ENCODE results near the gene STK10.

- TF ChIP-seq CTCF (conservative IDR thresholded peaks at IDR 0.05 in 1 of 2, IDR thresholded peaks at IDR 0.05 in 1 of 2; ENCODE audit: extremely low read depth in 1 of 2, insufficient read depth in 1 of 2, low read depth in 1 of 2, low read length in 2 of 2) (no peak), EZH2 (IDR thresholded peaks at IDR 0.05; ENCODE audit: borderline replicate concordance, low read length) (no peak)
These were observed 1.1 kb upstream of the STK10 start for GRCh38 chr5:172188893-172189692.
